ENCODE data around the gene ACSM5. TPM values are rescaled to one million over a fixed set of nuclear protein-coding genes. Genes with fewer than 3 reads are reported as not detected.

ACSM5 gene, protein sequence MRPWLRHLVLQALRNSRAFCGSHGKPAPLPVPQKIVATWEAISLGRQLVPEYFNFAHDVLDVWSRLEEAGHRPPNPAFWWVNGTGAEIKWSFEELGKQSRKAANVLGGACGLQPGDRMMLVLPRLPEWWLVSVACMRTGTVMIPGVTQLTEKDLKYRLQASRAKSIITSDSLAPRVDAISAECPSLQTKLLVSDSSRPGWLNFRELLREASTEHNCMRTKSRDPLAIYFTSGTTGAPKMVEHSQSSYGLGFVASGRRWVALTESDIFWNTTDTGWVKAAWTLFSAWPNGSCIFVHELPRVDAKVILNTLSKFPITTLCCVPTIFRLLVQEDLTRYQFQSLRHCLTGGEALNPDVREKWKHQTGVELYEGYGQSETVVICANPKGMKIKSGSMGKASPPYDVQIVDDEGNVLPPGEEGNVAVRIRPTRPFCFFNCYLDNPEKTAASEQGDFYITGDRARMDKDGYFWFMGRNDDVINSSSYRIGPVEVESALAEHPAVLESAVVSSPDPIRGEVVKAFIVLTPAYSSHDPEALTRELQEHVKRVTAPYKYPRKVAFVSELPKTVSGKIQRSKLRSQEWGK
- total RNA-seq (not detected), polyA plus RNA-seq (not detected)

DNA sequence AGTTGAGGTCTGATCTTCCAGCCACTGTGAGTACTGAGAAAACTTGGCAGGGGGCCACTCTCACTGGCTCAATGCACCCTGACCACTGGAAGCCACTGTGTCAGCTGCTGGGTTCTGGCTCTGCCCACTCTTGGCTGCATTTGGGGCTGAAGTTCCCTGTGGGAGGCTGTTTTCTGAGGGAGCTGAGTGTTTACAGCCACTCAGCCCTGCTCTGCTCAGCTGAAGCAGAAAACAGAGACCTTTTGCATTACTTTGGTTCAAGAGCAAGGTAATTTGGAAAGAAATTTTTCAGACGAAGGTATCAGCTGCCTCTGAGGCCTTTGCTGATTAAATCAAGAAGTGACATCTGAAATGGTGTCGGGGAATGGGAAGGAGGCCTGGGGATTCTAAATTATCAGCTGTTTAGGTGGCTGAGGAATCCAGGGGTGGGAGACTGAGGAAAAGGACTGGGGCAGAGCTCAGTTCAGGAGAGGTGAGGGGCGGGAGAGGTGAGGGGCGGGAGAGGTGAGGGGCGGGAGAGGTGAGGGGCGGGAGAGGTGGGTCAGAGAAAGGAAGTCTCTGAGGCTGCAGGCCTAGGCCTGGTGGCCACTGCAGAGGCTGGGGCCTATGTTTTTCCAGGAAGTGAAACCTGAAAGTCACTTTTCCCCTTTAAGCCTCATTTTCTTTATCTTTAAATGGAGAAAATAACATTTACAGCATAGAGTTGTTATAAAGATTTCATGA is at the start of gene ACSM5:
ACSM5 (plus strand) TSS at position 137 of the 723 bp plus-strand sequence. CDS start 1,951 bp downstream, outside the sequence.
- Histone ChIP-seq H3K27ac (ENCODE audit: low read depth, low read length) (no peak within 1 kb of the TSS), H3K27me3 (ENCODE audit: insufficient read depth, low read length) (no peaks in the 10 kb centered on the region), H3K4me3 (ENCODE audit: low read length in 2 of 2) (no peak within 1 kb of the TSS), H3K9me3 (ENCODE audit: control insufficient read depth in 1 of 2, low read length in 2 of 2) (no peaks in the 10 kb centered on the region), H3K4me1 (ENCODE audit: insufficient read depth, low read length) (no peaks in the 10 kb centered on the region), H3K36me3 (ENCODE audit: insufficient read depth, low read length) (no peaks in the 10 kb centered on the region)
- POLR2A ChIA-PET (ENCODE audit: partially characterized antibody): no interaction called here
- Mint-ChIP-seq H3K4me3 (no peak within 1 kb of the TSS), H3K4me1 (no peaks in the 10 kb centered on the region), H3K36me3 (no peaks in the 10 kb centered on the region), H3K27me3 (peaks cover 5 to 11% of the 10 kb centered on the region in 2 donors), H3K27ac (no peak within 1 kb of the TSS), H3K9me3 (peaks cover 0 to 5% (median 0%) of the 10 kb centered on the region in 8 donors)
- no peak for DNase-seq
- intact Hi-C loops (cut with micrococcal nuclease): no loop called here
- CTCF ChIA-PET (ENCODE audit: partially characterized antibody): no interaction called here

DNA sequence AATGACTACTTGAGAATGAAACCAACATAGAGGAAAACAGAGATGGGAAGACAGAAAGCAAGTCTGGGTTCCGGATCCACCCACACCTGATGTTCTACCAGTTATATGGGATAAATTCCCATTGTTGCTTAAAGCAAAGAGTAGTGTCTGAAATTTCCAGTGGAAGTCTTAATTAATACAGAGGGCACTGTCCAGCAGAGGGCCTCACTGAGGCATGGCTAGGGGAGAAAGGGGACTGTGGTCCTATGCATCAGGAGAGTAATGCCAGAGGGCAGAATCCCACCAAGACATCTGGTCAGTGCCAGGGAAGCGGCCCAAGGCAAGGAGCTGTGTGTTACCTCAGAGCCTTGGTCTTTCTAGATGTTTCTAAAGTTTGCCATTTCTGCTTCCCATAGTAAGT is 49.3 kb upstream of the ACSM5 start:
- CTCF ChIA-PET (ENCODE audit: partially characterized antibody): no interaction called here

DNA sequence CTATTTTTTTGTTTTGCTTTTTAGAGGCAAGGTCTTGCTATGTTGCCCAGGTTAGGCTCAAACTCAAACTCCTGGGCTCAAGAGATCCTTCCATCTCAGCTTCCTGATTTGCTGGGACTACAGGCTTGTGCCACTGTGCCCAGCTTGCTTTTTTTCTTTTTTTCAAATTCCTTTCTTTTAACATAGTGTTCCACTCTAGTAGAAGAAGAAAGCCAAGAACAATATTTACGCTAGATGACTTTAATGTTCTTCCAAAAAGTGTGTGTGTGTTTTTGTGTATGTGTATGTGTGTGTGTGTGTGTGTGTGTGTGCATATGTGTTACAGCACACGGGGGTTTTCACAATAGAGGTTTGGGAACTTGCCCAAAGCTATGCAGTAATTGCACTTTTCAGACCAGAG is 46.1 kb upstream of the ACSM5 start:
- ChIA-PET POLR2A (ENCODE audit: partially characterized antibody) (no interaction called here), CTCF (ENCODE audit: partially characterized antibody) (no interaction called here)
- no peak overlapping the region for H3K27ac ChIP-seq (ENCODE audit: low read depth, low read length)
- no peak overlapping the region for H3K4me3 ChIP-seq (ENCODE audit: low read length in 2 of 2)
- Mint-ChIP-seq H3K4me1 (no peaks in the 10 kb centered on the region), H3K9me3 (peaks cover 0 to 3% (median 0%) of the 10 kb centered on the region in 8 donors), H3K4me3 (no peak overlapping the region), H3K27ac (no peak overlapping the region), H3K27me3 (peaks cover 8 to 9% of the 10 kb centered on the region in 2 donors), H3K36me3 (no peaks in the 10 kb centered on the region)
- H3K27me3 ChIP-seq (ENCODE audit: insufficient read depth, low read length): no peaks in the 10 kb centered on the region
- no peaks in the 10 kb centered on the region for H3K4me1 ChIP-seq (ENCODE audit: insufficient read depth, low read length)
- no peak for DNase-seq
- no peaks in the 10 kb centered on the region for H3K9me3 ChIP-seq (ENCODE audit: control insufficient read depth in 1 of 2, low read length in 2 of 2)
- H3K36me3 ChIP-seq (ENCODE audit: insufficient read depth, low read length): no peaks in the 10 kb centered on the region
- intact Hi-C loops (cut with micrococcal nuclease): no loop called here

More for the DNA sequence above, 49.3 kb upstream of the ACSM5 start:
- no peak overlapping the region for H3K27ac ChIP-seq (ENCODE audit: low read depth, low read length)
- no peaks in the 10 kb centered on the region for H3K36me3 Mint-ChIP-seq
- H3K27me3 ChIP-seq (ENCODE audit: insufficient read depth, low read length): no peaks in the 10 kb centered on the region
- H3K27me3 Mint-ChIP-seq: peaks cover 3 to 10% of the 10 kb centered on the region in 2 donors
- H3K9me3 Mint-ChIP-seq: peaks cover 0 to 4% (median 0%) of the 10 kb centered on the region in 8 donors
- intact Hi-C loops (cut with micrococcal nuclease): no loop called here
- POLR2A ChIA-PET (ENCODE audit: partially characterized antibody): no interaction called here
- no peaks in the 10 kb centered on the region for H3K4me1 Mint-ChIP-seq
- H3K9me3 ChIP-seq (ENCODE audit: control insufficient read depth in 1 of 2, low read length in 2 of 2): no peaks in the 10 kb centered on the region
- no peak overlapping the region for H3K4me3 ChIP-seq (ENCODE audit: low read length in 2 of 2)
- no peak overlapping the region for H3K27ac Mint-ChIP-seq
- H3K4me1 ChIP-seq (ENCODE audit: insufficient read depth, low read length): no peaks in the 10 kb centered on the region
- H3K36me3 ChIP-seq (ENCODE audit: insufficient read depth, low read length): no peaks in the 10 kb centered on the region
- H3K4me3 Mint-ChIP-seq: no peak overlapping the region
- DNase-seq: no peak

DNA sequence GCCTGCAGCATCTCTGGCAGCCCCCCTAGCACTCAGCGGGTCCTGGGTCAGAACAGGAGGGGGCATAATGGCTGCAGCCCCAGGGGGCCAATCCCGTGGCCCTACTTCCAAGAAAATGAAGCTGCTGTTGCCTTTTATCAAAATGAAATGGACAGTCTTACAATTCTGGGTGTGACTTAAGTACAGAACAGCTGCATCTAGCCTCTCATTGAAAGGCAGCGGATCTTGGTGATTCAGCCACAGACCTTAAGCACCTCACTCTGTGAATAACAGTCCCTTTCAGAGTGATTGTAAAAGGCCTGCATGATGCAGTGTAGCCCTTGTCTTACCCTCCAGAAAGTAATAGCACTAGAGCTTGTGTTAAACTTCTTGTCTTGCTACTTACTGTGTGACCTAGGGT is 45.3 kb upstream of the ACSM5 start:
- Mint-ChIP-seq H3K9me3 (peaks cover 0 to 3% (median 0%) of the 10 kb centered on the region in 8 donors), H3K4me1 (no peaks in the 10 kb centered on the region), H3K27me3 (peaks cover 8 to 9% of the 10 kb centered on the region in 2 donors), H3K4me3 (no peak overlapping the region), H3K36me3 (no peaks in the 10 kb centered on the region), H3K27ac (no peak overlapping the region)
- intact Hi-C loops (cut with micrococcal nuclease): no loop called here
- Histone ChIP-seq H3K36me3 (ENCODE audit: insufficient read depth, low read length) (no peaks in the 10 kb centered on the region), H3K27me3 (ENCODE audit: insufficient read depth, low read length) (no peaks in the 10 kb centered on the region), H3K4me1 (ENCODE audit: insufficient read depth, low read length) (no peaks in the 10 kb centered on the region), H3K27ac (ENCODE audit: low read depth, low read length) (no peak overlapping the region), H3K9me3 (ENCODE audit: control insufficient read depth in 1 of 2, low read length in 2 of 2) (no peaks in the 10 kb centered on the region), H3K4me3 (ENCODE audit: low read length in 2 of 2) (no peak overlapping the region)
- ChIA-PET CTCF (ENCODE audit: partially characterized antibody) (no interaction called here), POLR2A (ENCODE audit: partially characterized antibody) (no interaction called here)
- no peak for DNase-seq

DNA sequence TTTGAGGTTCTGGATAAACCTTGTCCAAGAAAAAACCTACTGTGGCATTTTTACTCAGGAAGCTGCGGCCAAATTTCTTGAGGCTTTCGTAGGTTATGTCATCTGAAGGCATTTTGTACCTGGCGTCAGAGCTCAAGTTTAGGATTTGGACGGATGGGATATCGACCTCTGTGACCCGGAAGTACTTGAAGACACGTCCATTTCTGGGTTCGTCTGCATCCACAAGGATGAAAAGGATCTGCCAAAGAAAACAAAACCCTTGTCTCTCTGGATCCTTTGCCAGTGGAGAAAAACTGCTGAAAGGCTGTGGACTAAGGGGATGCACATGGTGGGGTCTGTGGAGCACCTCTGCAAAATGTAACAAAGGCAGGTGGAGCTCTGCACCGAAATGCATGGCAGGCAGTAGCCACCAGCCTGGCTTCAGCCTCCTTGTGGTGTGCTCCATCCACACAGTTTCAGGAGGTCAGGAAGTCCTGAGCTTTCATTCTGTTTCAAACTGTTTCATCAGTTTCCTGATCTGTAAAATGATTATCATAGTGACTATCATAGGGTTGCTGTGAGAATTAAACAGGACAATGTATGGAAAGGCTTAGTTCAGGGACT is 39.8 kb upstream of the ACSM5 start:
- H3K9me3 Mint-ChIP-seq: peaks cover 0 to 3% (median 0%) of the 10 kb centered on the region in 8 donors
- Histone ChIP-seq H3K36me3 (ENCODE audit: insufficient read depth, low read length) (no peaks in the 10 kb centered on the region), H3K27me3 (ENCODE audit: insufficient read depth, low read length) (no peaks in the 10 kb centered on the region), H3K27ac (ENCODE audit: low read depth, low read length) (no peak overlapping the region), H3K4me3 (ENCODE audit: low read length in 2 of 2) (no peak overlapping the region), H3K9me3 (ENCODE audit: control insufficient read depth in 1 of 2, low read length in 2 of 2) (no peaks in the 10 kb centered on the region), H3K4me1 (ENCODE audit: insufficient read depth, low read length) (no peaks in the 10 kb centered on the region)
- no peak overlapping the region for H3K27ac Mint-ChIP-seq
- no peak for DNase-seq
- ChIA-PET CTCF (ENCODE audit: partially characterized antibody) (no interaction called here), POLR2A (ENCODE audit: partially characterized antibody) (no interaction called here)
- peaks cover 5 to 18% of the 10 kb centered on the region in 2 donors for H3K27me3 Mint-ChIP-seq
- intact Hi-C loops (cut with micrococcal nuclease): no loop called here
- no peak overlapping the region for H3K4me3 Mint-ChIP-seq
- H3K4me1 Mint-ChIP-seq: no peaks in the 10 kb centered on the region
- H3K36me3 Mint-ChIP-seq: no peaks in the 10 kb centered on the region

DNA sequence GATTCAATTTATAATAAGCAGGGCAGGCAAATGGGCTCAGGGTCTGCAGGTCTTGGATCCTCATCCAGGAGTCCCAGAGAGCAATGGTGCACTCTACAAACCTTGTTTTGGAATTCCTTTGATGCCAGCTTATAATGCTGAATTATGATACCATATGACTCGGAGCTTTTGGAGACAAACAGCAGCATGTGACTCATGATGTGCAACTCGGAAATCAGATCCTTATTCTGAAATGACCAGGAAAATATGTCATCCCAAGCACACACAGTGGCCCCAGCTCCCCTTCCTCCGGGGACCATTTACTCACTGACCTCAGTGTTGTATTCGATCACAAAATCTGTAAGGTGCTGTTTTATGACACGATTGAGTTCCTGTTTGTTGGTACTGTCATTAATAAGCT is 36.6 kb upstream of the ACSM5 start:
- no peak overlapping the region for H3K27ac ChIP-seq (ENCODE audit: low read depth, low read length)
- Mint-ChIP-seq H3K27ac (no peak overlapping the region), H3K9me3 (no peaks in the 10 kb centered on the region), H3K4me3 (no peak overlapping the region), H3K27me3 (peaks cover 1 to 20% of the 10 kb centered on the region in 2 donors), H3K36me3 (no peaks in the 10 kb centered on the region), H3K4me1 (no peaks in the 10 kb centered on the region)
- intact Hi-C loops (cut with micrococcal nuclease): no loop called here
- H3K9me3 ChIP-seq (ENCODE audit: control insufficient read depth in 1 of 2, low read length in 2 of 2): no peaks in the 10 kb centered on the region
- ChIA-PET CTCF (ENCODE audit: partially characterized antibody) (interaction anchor here (7.6 kb wide), 1 partner anchor 12 kb away, joined by 60 read pairs; no protein-coding TSS in a partner anchor), POLR2A (ENCODE audit: partially characterized antibody) (no interaction called here)
- H3K4me1 ChIP-seq (ENCODE audit: insufficient read depth, low read length): no peaks in the 10 kb centered on the region
- H3K36me3 ChIP-seq (ENCODE audit: insufficient read depth, low read length): no peaks in the 10 kb centered on the region
- DNase-seq: no peak
- no peaks in the 10 kb centered on the region for H3K27me3 ChIP-seq (ENCODE audit: insufficient read depth, low read length)
- no peak overlapping the region for H3K4me3 ChIP-seq (ENCODE audit: low read length in 2 of 2)

DNA sequence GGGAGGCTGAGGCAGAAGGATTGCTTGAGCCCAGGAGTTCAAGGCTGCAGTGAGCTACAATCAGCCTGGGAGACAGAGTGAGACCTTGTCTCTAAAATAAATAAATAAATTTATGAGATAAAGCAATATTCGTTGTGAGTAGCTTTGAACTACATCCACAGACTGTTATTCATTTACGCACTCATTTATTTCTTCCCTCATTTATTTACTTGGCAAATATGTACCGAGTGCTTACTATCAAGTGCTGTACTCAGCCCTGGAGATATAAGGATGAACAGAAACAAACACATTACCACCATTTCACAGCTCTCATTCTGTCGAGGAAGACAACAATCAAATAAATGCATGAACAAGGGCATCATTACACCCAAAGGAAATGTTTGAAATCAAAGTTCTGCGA is 32.2 kb upstream of the ACSM5 start:
- Mint-ChIP-seq H3K27ac (no peak overlapping the region), H3K4me3 (no peak overlapping the region), H3K36me3 (no peaks in the 10 kb centered on the region), H3K9me3 (no peaks in the 10 kb centered on the region), H3K4me1 (no peaks in the 10 kb centered on the region), H3K27me3 (peaks cover 5 to 14% of the 10 kb centered on the region in 2 donors)
- H3K4me1 ChIP-seq (ENCODE audit: insufficient read depth, low read length): no peaks in the 10 kb centered on the region
- H3K27me3 ChIP-seq (ENCODE audit: insufficient read depth, low read length): no peaks in the 10 kb centered on the region
- no peak for DNase-seq
- ChIA-PET POLR2A (ENCODE audit: partially characterized antibody) (no interaction called here), CTCF (ENCODE audit: partially characterized antibody) (interaction anchor here (1.4 to 7.6 kb wide), 2 partner anchors 8 to 15 kb away, joined by 3 to 60 read pairs; no protein-coding TSS in a partner anchor)
- H3K27ac ChIP-seq (ENCODE audit: low read depth, low read length): no peak overlapping the region
- H3K9me3 ChIP-seq (ENCODE audit: control insufficient read depth in 1 of 2, low read length in 2 of 2): no peaks in the 10 kb centered on the region
- intact Hi-C loops (cut with micrococcal nuclease): no loop called here
- H3K4me3 ChIP-seq (ENCODE audit: low read length in 2 of 2): no peak overlapping the region
- no peaks in the 10 kb centered on the region for H3K36me3 ChIP-seq (ENCODE audit: insufficient read depth, low read length)

Measured in CD4-positive, alpha-beta memory T cell (primary cell).